Measurements from ENCODE around the gene SH3GLB2.

- TF ChIP-seq EP300 (IDR thresholded peaks at IDR 0.05) (no peak), CTCF (IDR thresholded peaks at IDR 0.05) (no peak), CEBPB (IDR thresholded peaks at IDR 0.05) (no peak), JUN (IDR thresholded peaks at IDR 0.05) (no peak), REST (IDR thresholded peaks at IDR 0.05) (no peak), E2F6 (IDR thresholded peaks at IDR 0.05; ENCODE audit: borderline replicate concordance, low read depth) (no peak), POLR2AphosphoS2 (conservative IDR thresholded peaks at IDR 0.05; ENCODE audit: low read length) (no peak), RFX5 (IDR thresholded peaks at IDR 0.05) (no peak), MAFK (IDR thresholded peaks at IDR 0.05; ENCODE audit: partially characterized antibody) (no peak), BCL3 (IDR thresholded peaks at IDR 0.05) (0 out of 3 replicates have a peak, but pooled peaks have one; percentile 2), POLR2A (IDR thresholded peaks at IDR 0.05; ENCODE audit: low read length) (no peak)
Measured at GRCh38 chr9:129036923-129037766, 9.0 kb upstream of the SH3GLB2 start.
